ENCODE data around the gene FAM217A. TPM values are rescaled to one million over a fixed set of nuclear protein-coding genes. Genes with fewer than 3 reads are reported as not detected.

Gene FAM217A
- total and polyA plus RNA-seq, 2 of the 13 experiments (the other 11 are each of a cell fraction or from before 2014, with no cell fraction given), result not detected

GRCh38 chr6:4021854-4022695 lies 56.9 kb downstream of the FAM217A start (continued):
- peak; percentile 18; the same call in 1 of the 2 replicates for TF ChIP-seq FOXJ3 (CRISPR knock-in tag; IDR thresholded peaks at IDR 0.05; ENCODE audit: borderline replicate concordance)
- TF ChIP-seq KMT2B (CRISPR knock-in tag; IDR thresholded peaks at IDR 0.05), result no peak
- 0 out of 2 replicates have a peak, but pooled peaks have one; percentile 8 for TF ChIP-seq NCOR1 (IDR thresholded peaks at IDR 0.05; ENCODE audit: borderline replicate concordance, low read length)
- TF ChIP-seq THRA (CRISPR knock-in tag; IDR thresholded peaks at IDR 0.05; ENCODE audit: borderline replicate concordance), result no peak
- 0 out of 2 replicates have a peak, but pooled peaks have one; percentile 23 for TF ChIP-seq ZNF790 (CRISPR knock-in tag; IDR thresholded peaks at IDR 0.05; ENCODE audit: borderline replicate concordance)
- TF ChIP-seq ZNF724P (CRISPR knock-in tag; IDR thresholded peaks at IDR 0.05; ENCODE audit: borderline replicate concordance), result no peak
- no peak for TF ChIP-seq HNF4G (IDR thresholded peaks at IDR 0.05; ENCODE audit: borderline replicate concordance, low read depth, low read length)
- peak; percentile 15; the same call in 1 of the 2 replicates for TF ChIP-seq HNF4G (CRISPR knock-in tag; IDR thresholded peaks at IDR 0.05; ENCODE audit: borderline replicate concordance, low read depth)
- TF ChIP-seq PRDM4 (CRISPR knock-in tag; IDR thresholded peaks at IDR 0.05; ENCODE audit: borderline replicate concordance), result no peak

Data from HepG2 (cell line).